Calu3 (cell line): Measurements from ENCODE around the gene SLC6A9. TPM values are rescaled to one million over a fixed set of nuclear protein-coding genes. Genes with fewer than 3 reads are reported as not detected.

Experiments
- BruUV-seq: library from RNA; stranded (reverse); fragments of 400-500 nt; replicated peaks from 2 replicates; lab custom pipeline; 2021; lab: Mats Ljungman, UMichigan
- CTCF ChIA-PET: fragments of 300-600 bp; sonication (Branson Sonifier 250); formaldehyde crosslinking; loops from one replicate; lab custom pipeline; 2022; ENCODE audit warnings: antibody characterized with exemption; lab: Charles Lee
- DNase-seq: peaks from one replicate; pipeline ENCODE4 v3.0.0; 2022
- H3K27ac Mint-ChIP-seq: one replicate; pipeline ENCODE4 v1.8.0; 2022; ENCODE audit warnings: mixed read lengths; ENCODE audit not compliant: unreplicated experiment
- H3K27me3 Mint-ChIP-seq: one replicate; pipeline ENCODE4 v1.8.0; 2022; ENCODE audit warnings: mixed read lengths; ENCODE audit not compliant: unreplicated experiment
- H3K36me3 Mint-ChIP-seq: one replicate; pipeline ENCODE4 v1.8.0; 2022; ENCODE audit warnings: mild to moderate bottlenecking, moderate library complexity, mixed read lengths; ENCODE audit not compliant: insufficient read depth, unreplicated experiment
- H3K4me1 Mint-ChIP-seq: one replicate; pipeline ENCODE4 v1.8.0; 2022; ENCODE audit warnings: mild to moderate bottlenecking, low read depth, mixed read lengths; ENCODE audit not compliant: unreplicated experiment
- H3K4me3 Mint-ChIP-seq: one replicate; pipeline ENCODE4 v1.8.0; 2022; ENCODE audit warnings: mild to moderate bottlenecking, low read depth, moderate library complexity, mixed read lengths; ENCODE audit not compliant: unreplicated experiment
- H3K9me3 Mint-ChIP-seq: one replicate; pipeline ENCODE4 v1.8.0; 2022; ENCODE audit warnings: low read depth, mixed read lengths; ENCODE audit not compliant: unreplicated experiment
- intact Hi-C: fragments of 100-400 bp; cut with micrococcal nuclease; formaldehyde crosslinking; loops from one replicate; pipeline ENCODE4 v1.10.0; 2022; ENCODE audit not compliant: unreplicated experiment
- total RNA-seq: library from RNA; stranded (reverse); gene quantifications from 2 replicates; pipeline ENCODE4 v1.2.3, GENCODE V29; 2022
- TF ChIP-seq, protein P1 (sequence below): fragments of 200-600 bp; IDR thresholded peaks from one replicate; pipeline ENCODE4 v1.8.0; 2022; ENCODE audit warnings: antibody characterized with exemption; ENCODE audit not compliant: unreplicated experiment

The SLC6A9 gene
- total RNA-seq, 1 experiment from 2014 or later = 18.2 TPM

GRCh38 chr1:43958351-43959255 lies 72.7 kb downstream of the SLC6A9 start:
- BruUV-seq = no TSS peak
- no peak for DNase-seq
- Mint-ChIP-seq H3K27ac (no peak overlapping the region), H3K27me3 (no peaks in the 10 kb centered on the region), H3K9me3 (no peaks in the 10 kb centered on the region), H3K36me3 (no peaks in the 10 kb centered on the region), H3K4me1 (no peaks in the 10 kb centered on the region), H3K4me3 (no peak overlapping the region)
- CTCF ChIA-PET = no interaction called here
- TF ChIP-seq, protein P1, sequence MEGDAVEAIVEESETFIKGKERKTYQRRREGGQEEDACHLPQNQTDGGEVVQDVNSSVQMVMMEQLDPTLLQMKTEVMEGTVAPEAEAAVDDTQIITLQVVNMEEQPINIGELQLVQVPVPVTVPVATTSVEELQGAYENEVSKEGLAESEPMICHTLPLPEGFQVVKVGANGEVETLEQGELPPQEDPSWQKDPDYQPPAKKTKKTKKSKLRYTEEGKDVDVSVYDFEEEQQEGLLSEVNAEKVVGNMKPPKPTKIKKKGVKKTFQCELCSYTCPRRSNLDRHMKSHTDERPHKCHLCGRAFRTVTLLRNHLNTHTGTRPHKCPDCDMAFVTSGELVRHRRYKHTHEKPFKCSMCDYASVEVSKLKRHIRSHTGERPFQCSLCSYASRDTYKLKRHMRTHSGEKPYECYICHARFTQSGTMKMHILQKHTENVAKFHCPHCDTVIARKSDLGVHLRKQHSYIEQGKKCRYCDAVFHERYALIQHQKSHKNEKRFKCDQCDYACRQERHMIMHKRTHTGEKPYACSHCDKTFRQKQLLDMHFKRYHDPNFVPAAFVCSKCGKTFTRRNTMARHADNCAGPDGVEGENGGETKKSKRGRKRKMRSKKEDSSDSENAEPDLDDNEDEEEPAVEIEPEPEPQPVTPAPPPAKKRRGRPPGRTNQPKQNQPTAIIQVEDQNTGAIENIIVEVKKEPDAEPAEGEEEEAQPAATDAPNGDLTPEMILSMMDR = no peak
- intact Hi-C loops = no loop called here

DNA sequence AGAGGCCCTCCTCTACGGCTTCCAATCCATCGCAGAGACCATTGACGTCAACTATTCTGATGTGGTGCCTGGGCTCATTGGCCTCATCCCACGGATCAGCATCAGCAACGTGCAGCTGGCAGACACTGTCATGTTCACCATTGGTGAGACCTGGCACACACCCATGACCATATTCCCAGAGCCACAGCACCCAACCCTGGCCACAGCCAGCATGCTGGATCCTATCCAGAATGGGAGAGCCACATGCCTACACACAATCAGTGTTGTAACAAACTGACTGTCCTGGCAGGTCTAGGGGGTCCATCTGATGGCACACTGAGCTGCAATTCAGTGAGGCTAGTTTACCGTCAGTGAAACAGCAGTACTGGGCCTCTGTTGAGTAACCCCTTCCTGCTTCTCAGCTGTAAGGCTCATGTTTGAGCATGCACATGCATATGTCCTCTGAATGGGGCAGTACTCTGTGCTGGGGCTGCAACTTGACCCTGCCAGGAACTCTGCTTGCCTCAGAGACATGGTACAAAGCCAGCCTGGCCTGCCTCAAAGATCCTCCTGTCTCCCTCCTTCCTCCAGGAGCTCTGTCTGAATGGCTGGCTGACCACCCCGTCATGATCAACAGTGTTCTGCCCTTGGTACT lies 73.7 kb downstream of the SLC6A9 start:
- Mint-ChIP-seq H3K27me3 (no peaks in the 10 kb centered on the region), H3K27ac (no peak overlapping the region), H3K4me3 (no peak overlapping the region), H3K4me1 (no peaks in the 10 kb centered on the region), H3K9me3 (no peaks in the 10 kb centered on the region), H3K36me3 (no peaks in the 10 kb centered on the region)
- BruUV-seq = no TSS peak
- intact Hi-C loops = no loop called here
- DNase-seq = no peak
- CTCF ChIA-PET = no interaction called here
- TF ChIP-seq, protein P1 = no peak

GRCh38 chr1:43956234-43956633 lies 75.0 kb downstream of the SLC6A9 start:
- H3K4me3 Mint-ChIP-seq = no peak overlapping the region
- H3K27me3 Mint-ChIP-seq = no peaks in the 10 kb centered on the region
- intact Hi-C loops = no loop called here
- H3K4me1 Mint-ChIP-seq = no peaks in the 10 kb centered on the region
- no peak for DNase-seq
- H3K9me3 Mint-ChIP-seq = no peaks in the 10 kb centered on the region
- no peak overlapping the region for H3K27ac Mint-ChIP-seq
- no peaks in the 10 kb centered on the region for H3K36me3 Mint-ChIP-seq
- no TSS peak for BruUV-seq
- CTCF ChIA-PET = interaction anchor here (0.6 kb wide), 1 partner anchor 434 kb away, joined by 3 read pairs; no protein-coding TSS in a partner anchor
- TF ChIP-seq, protein P1 = no peak

- DNase-seq = no peak
- no TSS peak for BruUV-seq
- CTCF ChIA-PET = interaction anchor here (0.7 kb wide), 1 partner anchor 1602 kb away, joined by 3 read pairs; no protein-coding TSS in a partner anchor
- no peak overlapping the region for H3K27ac Mint-ChIP-seq
- peaks cover 9% of the 10 kb centered on the region for H3K4me1 Mint-ChIP-seq
- intact Hi-C loops = no loop called here
- H3K36me3 Mint-ChIP-seq = no peaks in the 10 kb centered on the region
- H3K27me3 Mint-ChIP-seq = no peaks in the 10 kb centered on the region
- no peak overlapping the region for H3K4me3 Mint-ChIP-seq
- H3K9me3 Mint-ChIP-seq = no peaks in the 10 kb centered on the region
- TF ChIP-seq, protein P1 = no peak
Measured at GRCh38 chr1:43954036-43954435, 77.2 kb downstream of the SLC6A9 start.
